ENCODE data around the gene FOLR2. TPM values are rescaled to one million over a fixed set of nuclear protein-coding genes. Genes with fewer than 3 reads are reported as not detected.
A peak's percentile ranks its signal among the peaks of the same experiment; 100 is the strongest.

FOLR2 gene
- total and polyA plus RNA-seq, 2 experiments from 2014 or later, result not detected

DNA sequence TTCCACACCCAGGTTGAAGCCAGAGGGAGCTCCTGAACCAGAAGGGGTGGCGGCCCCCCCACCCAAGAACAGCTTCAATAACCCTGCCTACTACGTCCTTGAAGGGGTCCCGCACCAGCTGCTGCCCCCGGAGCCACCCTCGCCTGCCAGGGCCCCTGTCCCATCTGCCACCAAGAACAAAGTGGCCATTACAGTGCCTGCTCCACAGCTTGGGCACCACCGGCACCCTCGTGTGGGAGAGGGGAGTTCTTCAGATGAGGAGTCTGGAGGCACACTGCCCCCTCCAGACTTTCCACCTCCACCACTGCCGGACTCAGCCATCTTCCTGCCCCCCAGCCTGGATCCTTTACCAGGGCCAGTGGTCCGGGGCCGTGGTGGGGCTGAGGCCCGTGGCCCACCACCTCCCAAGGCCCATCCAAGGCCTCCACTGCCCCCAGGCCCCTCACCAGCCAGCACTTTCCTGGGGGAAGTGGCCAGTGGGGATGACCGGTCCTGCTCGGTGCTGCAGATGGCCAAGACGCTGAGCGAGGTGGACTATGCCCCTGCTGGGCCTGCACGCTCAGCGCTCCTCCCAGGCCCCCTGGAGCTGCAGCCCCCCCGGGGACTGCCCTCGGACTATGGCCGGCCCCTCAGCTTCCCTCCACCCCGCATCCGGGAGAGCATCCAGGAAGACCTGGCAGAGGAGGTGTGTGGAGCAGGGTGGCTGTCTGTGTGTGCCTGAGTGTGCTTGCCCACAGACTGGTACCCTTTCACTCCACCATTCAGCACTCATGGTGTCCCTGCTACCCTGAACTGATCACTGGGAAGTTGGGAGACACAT, 20.7 kb downstream of the FOLR2 start:
- Histone ChIP-seq H3K36me3 (ENCODE audit: low read depth) (peaks cover 9% of the 10 kb centered on the region; the same call in 1 of the 2 replicates), H3K27me3 (replicated peaks; ENCODE audit: insufficient read depth) (peaks cover 7% of the 10 kb centered on the region; the same call in 1 of the 2 replicates), H3K4me2 (ENCODE audit: unreplicated experiment) (no peak overlapping the region), H3K9ac (no peak overlapping the region), H4K20me1 (ENCODE audit: insufficient read depth) (no peaks in the 10 kb centered on the region), H2AFZ (no peak overlapping the region), H3K79me2 (ENCODE audit: insufficient read depth) (no peaks in the 10 kb centered on the region; the same call in 1 of the 2 replicates), H3K4me1 (ENCODE audit: insufficient read depth) (no peaks in the 10 kb centered on the region), H3K27ac (no peak overlapping the region), H3K4me3 (no peak overlapping the region), H3F3A (ENCODE audit: insufficient read depth) (peaks cover 42% of the 10 kb centered on the region), H3K9me2 (ENCODE audit: insufficient read depth) (no peaks in the 10 kb centered on the region), H3K9me3 (ENCODE audit: low read depth) (no peaks in the 10 kb centered on the region)
- in situ Hi-C loops (cut with MboI), result no loop called here
- WGBS, 2 experiments (ENCODE audit: low coverage in 1 of 2, low lambda C conversion rate in 2 of 2, missing lambda C conversion rate in 2 of 2), result 86 to 87% methylated on average over 18 to 22 of the region's 22 CpGs
- TF ChIP-seq EZH2phosphoT487 (IDR thresholded peaks at IDR 0.05; ENCODE audit: insufficient read depth, low read depth) (no peak), EZH2 (IDR thresholded peaks at IDR 0.05; ENCODE audit: insufficient read depth, poor library complexity, severe bottlenecking) (no peak)
- no peak for DNase-seq

DNA sequence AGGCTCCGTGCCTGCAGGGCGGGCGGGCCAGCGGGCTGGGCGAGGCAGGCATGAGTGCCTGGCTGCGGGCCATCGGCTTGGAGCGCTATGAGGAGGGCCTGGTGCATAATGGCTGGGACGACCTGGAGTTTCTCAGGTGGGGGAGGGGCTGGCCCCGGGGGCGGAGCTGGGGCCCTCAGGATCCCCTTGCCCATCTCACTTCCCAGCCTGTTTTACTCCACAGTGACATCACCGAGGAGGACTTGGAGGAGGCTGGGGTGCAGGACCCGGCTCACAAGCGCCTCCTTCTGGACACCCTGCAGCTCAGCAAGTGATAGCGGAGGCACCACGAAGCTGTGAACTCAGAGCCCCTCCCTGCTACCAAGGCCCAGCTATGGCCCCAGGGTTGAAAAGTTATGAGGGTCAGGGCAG, 21.5 kb downstream of the FOLR2 start:
- peak; percentile 84 for DNase-seq
- Histone ChIP-seq H3K9me2 (ENCODE audit: insufficient read depth) (no peaks in the 10 kb centered on the region), H3K4me2 (ENCODE audit: unreplicated experiment) (no peak overlapping the region), H2AFZ (no peak overlapping the region), H3K36me3 (ENCODE audit: low read depth) (peaks cover 9% of the 10 kb centered on the region; the same call in 1 of the 2 replicates), H3K9ac (no peak overlapping the region), H3K4me3 (no peak overlapping the region), H4K20me1 (ENCODE audit: insufficient read depth) (no peaks in the 10 kb centered on the region), H3K27ac (no peak overlapping the region), H3F3A (ENCODE audit: insufficient read depth) (peaks cover 40% of the 10 kb centered on the region), H3K4me1 (ENCODE audit: insufficient read depth) (no peaks in the 10 kb centered on the region), H3K79me2 (ENCODE audit: insufficient read depth) (no peaks in the 10 kb centered on the region; the same call in 1 of the 2 replicates), H3K27me3 (replicated peaks; ENCODE audit: insufficient read depth) (peaks cover 14% of the 10 kb centered on the region), H3K9me3 (ENCODE audit: low read depth) (no peaks in the 10 kb centered on the region)
- in situ Hi-C loops (cut with MboI), result no loop called here
- 50 to 75% methylated on average over 7 to 16 of the region's 16 CpGs for WGBS, 2 experiments (ENCODE audit: low coverage in 1 of 2, low lambda C conversion rate in 2 of 2, missing lambda C conversion rate in 2 of 2)
- TF ChIP-seq EZH2phosphoT487 (IDR thresholded peaks at IDR 0.05; ENCODE audit: insufficient read depth, low read depth), result no peak
- TF ChIP-seq EZH2 (IDR thresholded peaks at IDR 0.05; ENCODE audit: insufficient read depth, poor library complexity, severe bottlenecking), result no peak

DNA sequence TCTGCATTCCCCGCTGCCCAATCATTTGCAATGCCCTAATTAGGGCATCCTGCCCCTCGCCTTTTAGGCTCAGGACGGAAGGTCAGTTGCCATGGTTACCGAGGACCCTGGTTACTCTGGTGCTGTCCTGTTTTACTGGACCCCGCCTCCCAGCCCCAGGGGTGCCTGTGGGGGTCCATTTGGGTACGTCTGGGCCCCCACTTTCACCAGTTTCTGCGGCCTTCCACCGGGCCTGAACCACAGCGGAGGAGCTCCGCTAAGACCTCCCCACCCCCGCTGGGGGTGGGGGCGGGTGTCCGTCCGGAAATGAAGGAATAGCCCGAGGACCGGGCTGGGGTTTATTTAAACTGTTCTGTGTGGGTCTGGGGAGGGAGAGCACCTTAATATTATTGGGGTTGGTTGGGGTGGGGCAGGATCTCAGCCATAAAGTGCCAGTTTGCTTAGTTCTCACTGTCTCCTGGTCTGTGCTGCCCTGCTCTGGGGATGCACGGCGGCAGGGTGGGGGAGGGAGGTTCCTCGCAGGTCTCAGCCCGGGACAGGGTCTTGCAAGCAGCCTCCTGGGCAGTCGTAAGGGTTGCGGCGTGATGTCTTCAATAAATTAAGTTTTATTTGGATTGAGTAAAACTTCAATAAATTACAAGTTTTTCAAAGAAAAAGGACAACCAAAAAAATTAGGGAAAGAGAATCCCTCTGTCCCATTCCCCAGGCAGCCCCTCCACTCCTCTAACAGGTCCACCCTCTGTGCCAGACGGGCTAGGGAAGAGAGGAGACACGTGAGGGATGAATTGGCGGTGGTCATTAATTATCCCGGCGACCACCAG, 22.1 kb downstream of the FOLR2 start:
- H4K20me1 ChIP-seq (ENCODE audit: insufficient read depth), result no peaks in the 10 kb centered on the region

DNA sequence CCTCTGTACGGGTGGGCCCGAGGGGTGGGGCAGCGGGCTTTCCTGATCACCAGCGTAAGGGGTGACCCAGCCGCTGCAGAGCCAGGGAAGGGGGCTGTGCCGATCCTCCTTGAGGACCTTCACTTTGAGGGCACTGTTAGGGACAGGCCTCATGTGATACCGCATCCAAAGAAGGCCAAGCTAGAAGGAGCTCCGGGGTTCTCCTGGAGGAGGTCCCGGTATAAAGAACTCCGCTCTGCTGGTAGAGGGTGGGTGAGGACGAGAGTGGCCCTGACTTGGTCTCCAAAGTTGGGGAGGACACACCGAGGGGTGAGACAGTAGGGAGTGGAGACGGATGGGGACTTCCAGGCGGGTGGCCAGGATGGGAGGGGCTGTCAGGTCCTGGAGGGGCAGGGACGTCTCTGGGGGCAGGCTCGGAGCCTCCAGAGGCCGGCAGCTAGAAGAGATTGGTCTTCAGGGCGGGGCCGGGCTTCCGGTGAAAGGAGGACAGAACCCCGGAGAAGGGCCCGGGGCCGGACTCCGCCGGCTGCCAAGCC, 22.8 kb downstream of the FOLR2 start:
- H4K20me1 ChIP-seq (ENCODE audit: insufficient read depth), result no peaks in the 10 kb centered on the region
- peak; percentile 75 for DNase-seq
- peak overlapping the region; percentile 52 for H3K4me3 ChIP-seq
- no peak for TF ChIP-seq EZH2 (IDR thresholded peaks at IDR 0.05; ENCODE audit: insufficient read depth, poor library complexity, severe bottlenecking)
- no peak for TF ChIP-seq EZH2phosphoT487 (IDR thresholded peaks at IDR 0.05; ENCODE audit: insufficient read depth, low read depth)
- in situ Hi-C loops (cut with MboI), result no loop called here
- WGBS, 2 experiments (ENCODE audit: low coverage in 1 of 2, low lambda C conversion rate in 2 of 2, missing lambda C conversion rate in 2 of 2), result 6 to 16% methylated on average over 15 to 24 of the region's 25 CpGs
- H3K27ac ChIP-seq, result no peak overlapping the region
- H3F3A ChIP-seq (ENCODE audit: insufficient read depth), result peaks cover 27% of the 10 kb centered on the region
- H3K27me3 ChIP-seq (replicated peaks; ENCODE audit: insufficient read depth), result peaks cover 24% of the 10 kb centered on the region
- peak overlapping the region; percentile 46 for H3K9ac ChIP-seq
- no peaks in the 10 kb centered on the region for H3K9me3 ChIP-seq (ENCODE audit: low read depth)
- H3K9me2 ChIP-seq (ENCODE audit: insufficient read depth), result no peaks in the 10 kb centered on the region
- H3K4me1 ChIP-seq (ENCODE audit: insufficient read depth), result no peaks in the 10 kb centered on the region
- peaks cover 9% of the 10 kb centered on the region; the same call in 1 of the 2 replicates for H3K36me3 ChIP-seq (ENCODE audit: low read depth)
- H3K4me2 ChIP-seq (ENCODE audit: unreplicated experiment), result peak overlapping the region; percentile 73
- no peaks in the 10 kb centered on the region for H3K79me2 ChIP-seq (ENCODE audit: insufficient read depth)
- 0 out of 2 replicates have a peak overlapping the region, but pooled peaks have one; percentile 15 for H2AFZ ChIP-seq

More for the DNA sequence above, 22.1 kb downstream of the FOLR2 start:
- Histone ChIP-seq H3K27ac (no peak overlapping the region), H3K36me3 (ENCODE audit: low read depth) (peaks cover 9% of the 10 kb centered on the region; the same call in 1 of the 2 replicates), H3K9me2 (ENCODE audit: insufficient read depth) (no peaks in the 10 kb centered on the region), H3K27me3 (replicated peaks; ENCODE audit: insufficient read depth) (peaks cover 20% of the 10 kb centered on the region), H3K4me2 (ENCODE audit: unreplicated experiment) (no peak overlapping the region), H3K4me3 (no peak overlapping the region), H3K4me1 (ENCODE audit: insufficient read depth) (no peaks in the 10 kb centered on the region), H2AFZ (no peak overlapping the region), H3K9ac (peak overlapping the region; percentile 46; the same call in 1 of the 2 replicates), H3K9me3 (ENCODE audit: low read depth) (no peaks in the 10 kb centered on the region), H3K79me2 (ENCODE audit: insufficient read depth) (no peaks in the 10 kb centered on the region), H3F3A (ENCODE audit: insufficient read depth) (peaks cover 33% of the 10 kb centered on the region)
- no peak for DNase-seq
- in situ Hi-C loops (cut with MboI), result no loop called here
- no peak for TF ChIP-seq EZH2 (IDR thresholded peaks at IDR 0.05; ENCODE audit: insufficient read depth, poor library complexity, severe bottlenecking)
- TF ChIP-seq EZH2phosphoT487 (IDR thresholded peaks at IDR 0.05; ENCODE audit: insufficient read depth, low read depth), result no peak
- WGBS, 2 experiments (ENCODE audit: low coverage in 1 of 2, low lambda C conversion rate in 2 of 2, missing lambda C conversion rate in 2 of 2), result 80 to 82% methylated on average over 21 to 28 of the region's 28 CpGs
